Activated CD8-positive, alpha-beta T cell treated with anti-CD3 and anti-CD28 coated beads for 36 hours (primary cell): Measurements from ENCODE around the gene PAQR7. TPM values are rescaled to one million over a fixed set of nuclear protein-coding genes. Genes with fewer than 3 reads are reported as not detected.

Experiments used
- ATAC-seq: fragments of 200-7000 bp; cut with Tn5 transposase; one replicate; pipeline ENCODE4 v1.10.0; 2021; ENCODE audit warnings: mild to moderate bottlenecking, moderate library complexity
- CTCF ChIA-PET: fragments of 350-600 bp; sonication (Branson Sonifier 250); formaldehyde crosslinking; loops from one replicate; lab custom pipeline; 2021; ENCODE audit warnings: antibody characterized with exemption; lab: Charles Lee
- POLR2A ChIA-PET: fragments of 350-600 bp; sonication (Branson Sonifier 250); formaldehyde crosslinking; loops from one replicate; lab custom pipeline; 2021; ENCODE audit warnings: antibody characterized with exemption; lab: Charles Lee
- DNase-seq: peaks from one replicate; pipeline ENCODE4 v3.0.0-alpha.2; 2020
- H3K27ac Mint-ChIP-seq: one replicate; pipeline ENCODE4 v1.8.0; 2021; ENCODE audit warnings: mild to moderate bottlenecking, mixed read lengths
- H3K27me3 Mint-ChIP-seq: one replicate; pipeline ENCODE4 v1.8.0; 2021; ENCODE audit warnings: mixed read lengths
- H3K36me3 Mint-ChIP-seq: one replicate; pipeline ENCODE4 v1.8.0; 2021; ENCODE audit warnings: low read depth, mixed read lengths
- H3K4me1 Mint-ChIP-seq: one replicate; pipeline ENCODE4 v1.8.0; 2021; ENCODE audit warnings: low read depth, mixed read lengths
- H3K4me3 Mint-ChIP-seq: one replicate; pipeline ENCODE4 v1.8.0; 2021; ENCODE audit warnings: mild to moderate bottlenecking, moderate library complexity, mixed read lengths
- H3K9me3 Mint-ChIP-seq: one replicate; pipeline ENCODE4 v1.8.0; 2021; ENCODE audit warnings: mixed read lengths
- CTCF ChIP-seq: fragments of 200-600 bp; IDR thresholded peaks from one replicate; pipeline ENCODE4 v1.8.0; 2022; ENCODE audit warnings: antibody characterized with exemption, mild to moderate bottlenecking
- intact Hi-C: fragments of 100-400 bp; cut with micrococcal nuclease; formaldehyde crosslinking; loops from one replicate; pipeline ENCODE4 v1.10.0; 2022
- microRNA-seq: library from miRNA; unstranded; fragments of <30 nt; microRNA quantifications from one replicate; pipeline ENCODE4 v1.2.0, GENCODE V29; 2022; ENCODE audit warnings: borderline microRNAs expressed, borderline replicate concordance
- total RNA-seq, 2 experiments: library from RNA; stranded (reverse); gene quantifications; one replicate each; pipeline ENCODE4 v1.2.3, GENCODE V29; 2021

PAQR7 gene
- total RNA-seq, 2 experiments from 2014 or later = 6.8 to 8.0 TPM

- intact Hi-C loops = loop anchor here (5.0 kb wide), 1 partner anchor 312 kb away; no protein-coding TSS in a partner anchor
- ATAC-seq = no peak
- TF ChIP-seq CTCF = no peak
- Mint-ChIP-seq H3K27ac (no peak overlapping the region), H3K9me3 (no peaks in the 10 kb centered on the region), H3K36me3 (peaks cover 4% of the 10 kb centered on the region), H3K4me3 (no peak overlapping the region), H3K4me1 (peaks cover 13% of the 10 kb centered on the region), H3K27me3 (no peaks in the 10 kb centered on the region)
- no peak for DNase-seq
- POLR2A ChIA-PET = no interaction called here
- CTCF ChIA-PET = interaction anchor here (1.9 kb wide), 1 partner anchor 14 kb away, joined by 6 read pairs; the partner anchor contains the start of gene SELENON
Observed at GRCh38 chr1:25814549-25815087, 60.9 kb downstream of the PAQR7 start.

- no peak for TF ChIP-seq CTCF
- peaks cover 4% of the 10 kb centered on the region for H3K36me3 Mint-ChIP-seq
- no peaks in the 10 kb centered on the region for H3K9me3 Mint-ChIP-seq
- ChIA-PET CTCF (interaction anchor here (1.9 kb wide), 1 partner anchor 13 kb away, joined by 6 read pairs; the partner anchor contains the start of gene SELENON), POLR2A (no interaction called here)
- DNase-seq (peak; percentile 33), ATAC-seq (peak; percentile 28)
- H3K4me1 Mint-ChIP-seq = peaks cover 8% of the 10 kb centered on the region
- no peak overlapping the region for H3K27ac Mint-ChIP-seq
- intact Hi-C loops = loop anchor here (5.0 kb wide), 1 partner anchor 312 kb away; no protein-coding TSS in a partner anchor
- no peaks in the 10 kb centered on the region for H3K27me3 Mint-ChIP-seq
- H3K4me3 Mint-ChIP-seq = no peak overlapping the region
Observed at GRCh38 chr1:25813734-25814471, 61.6 kb downstream of the PAQR7 start.

- no peaks in the 10 kb centered on the region for H3K27me3 Mint-ChIP-seq
- ChIA-PET CTCF (interaction anchor here (1.8 to 1.9 kb wide), 2 partner anchors 13 to 195 kb away, joined by 4 to 6 read pairs; partner anchors contain the start of gene SELENON), POLR2A (no interaction called here)
- DNase-seq (no peak), ATAC-seq (no peak)
- no peak overlapping the region for H3K4me3 Mint-ChIP-seq
- no peak overlapping the region for H3K27ac Mint-ChIP-seq
- H3K4me1 Mint-ChIP-seq = peaks cover 2% of the 10 kb centered on the region
- intact Hi-C loops = loop anchor here (5.0 kb wide), 1 partner anchor 311 kb away; no protein-coding TSS in a partner anchor
- no peak for TF ChIP-seq CTCF
- peaks cover 4% of the 10 kb centered on the region for H3K36me3 Mint-ChIP-seq
- H3K9me3 Mint-ChIP-seq = no peaks in the 10 kb centered on the region
Observed at GRCh38 chr1:25813071-25813733, 62.3 kb downstream of the PAQR7 start.

Small RNA genes lying within 50 kb of the gene (microRNA-seq; reads per million reads assigned to microRNA genes)
- gene MIR3917 = 4.2 reads per million, percentile 16 among the genes with 10 or more reads in this experiment

Other genes starting within 250 kb of the PAQR7 start
- 10 to 100 TPM; 15.3 to 17.7 TPM for gene SELENON, start 75.5 kb downstream of the PAQR7 start, total RNA-seq
- 10 to 100 TPM; 25.6 to 27.4 TPM for gene MTFR1L, start 55.8 kb downstream of the PAQR7 start, total RNA-seq
- 10 to 100 TPM in 1 of 2 experiments, 1 to 10 TPM in 1; 8.8 to 10.3 TPM for gene AUNIP, start 16.3 kb downstream of the PAQR7 start, total RNA-seq
- gene STMN1, start 30.7 kb upstream of the PAQR7 start, total RNA-seq = 100 to 1,000 TPM; 487 to 493 TPM
- 1 to 10 TPM; 7.4 to 8.0 TPM for gene PAFAH2, start 122.4 kb upstream of the PAQR7 start, total RNA-seq
- gene EXTL1, start 146.1 kb upstream of the PAQR7 start, total RNA-seq = not detected
- gene SLC30A2, start 170.4 kb upstream of the PAQR7 start, total RNA-seq = not detected
- gene TRIM63, start 191.9 kb upstream of the PAQR7 start, total RNA-seq = under 1 TPM in 1 of 2 experiments, not detected in 1; 0.18 TPM
- gene PDIK1L, start 236.1 kb upstream of the PAQR7 start, total RNA-seq = 10 to 100 TPM; 11.7 to 13.4 TPM